HepG2 (cell line): ENCODE measurements around the gene PSPH. TPM values are rescaled to one million over a fixed set of nuclear protein-coding genes. Genes with fewer than 3 reads are reported as not detected.
A peak's percentile ranks its signal among the peaks of the same experiment; 100 is the strongest.

Experiments
- HES4 ChIP-seq: sonication (generic); formaldehyde crosslinking; IDR thresholded peaks from 2 replicates; pipeline ENCODE4 v1.9.0; 2021; ENCODE audit warnings: mild to moderate bottlenecking, missing genetic modification reagents, borderline replicate concordance
- HMGXB4 ChIP-seq, 2 experiments: sonication (generic) in 1 of 2; formaldehyde crosslinking in 1 of 2; IDR thresholded peaks; 2 replicates each; pipeline versions ENCODE4 v1.4.0 to v1.6.1; 2018 to 2020; ENCODE audit warnings: missing genetic modification reagents in 2 of 2, borderline replicate concordance in 1 of 2, low read depth in 1 of 2, mild to moderate bottlenecking in 1 of 2, missing biosample characterization in 1 of 2
- MXD4 ChIP-seq: IDR thresholded peaks from 2 replicates; pipeline ENCODE4 v1.6.1; 2016; ENCODE audit warnings: mild to moderate bottlenecking, missing biosample characterization, missing genetic modification reagents
- NBN ChIP-seq: fragments of 450-650 bp; conservative IDR thresholded peaks from 2 replicates; pipeline ENCODE4 v1.6.1; 2017
- POGZ ChIP-seq: sonication (generic); formaldehyde crosslinking; IDR thresholded peaks from 2 replicates; pipeline ENCODE4 v1.4.0; 2020; ENCODE audit warnings: mild to moderate bottlenecking, missing genetic modification reagents
- SIN3A ChIP-seq: IDR thresholded peaks from 2 replicates; pipeline ENCODE4 v1.6.1; 2011; ENCODE audit warnings: low read depth, mild to moderate bottlenecking, control low read depth, low read length, borderline replicate concordance
- SP2 ChIP-seq: sonication (generic); formaldehyde crosslinking; IDR thresholded peaks from 2 replicates; pipeline ENCODE4 v1.5.1; 2020; ENCODE audit warnings: mild to moderate bottlenecking, missing genetic modification reagents
- USF2 ChIP-seq, 2 experiments: sonication (generic) in 1 of 2; formaldehyde crosslinking in 1 of 2; IDR thresholded peaks; 2 replicates each; pipeline versions ENCODE4 v1.5.1 to v1.6.1; 2011 to 2020; ENCODE audit warnings: borderline replicate concordance in 1 of 2, low read depth in 1 of 2, low read length in 1 of 2, mild to moderate bottlenecking in 1 of 2, missing genetic modification reagents in 1 of 2, moderate library complexity in 1 of 2
- ZBTB1 ChIP-seq: sonication (generic); formaldehyde crosslinking; IDR thresholded peaks from 2 replicates; pipeline ENCODE4 v1.4.0; 2020; ENCODE audit warnings: missing genetic modification reagents, borderline replicate concordance
- ZBTB38 ChIP-seq: sonication (generic); formaldehyde crosslinking; IDR thresholded peaks from 2 replicates; pipeline ENCODE4 v1.5.1; 2020; ENCODE audit warnings: mild to moderate bottlenecking, missing genetic modification reagents
- ZKSCAN5 ChIP-seq: sonication (generic); formaldehyde crosslinking; IDR thresholded peaks from 2 replicates; pipeline ENCODE4 v1.5.1; 2020; ENCODE audit warnings: mild to moderate bottlenecking, missing genetic modification reagents
- ZNF121 ChIP-seq: sonication (generic); formaldehyde crosslinking; IDR thresholded peaks from 2 replicates; pipeline ENCODE4 v1.5.0; 2020; ENCODE audit warnings: mild to moderate bottlenecking, missing genetic modification reagents
- ZNF33A ChIP-seq: sonication (generic); formaldehyde crosslinking; IDR thresholded peaks from 2 replicates; pipeline ENCODE4 v1.5.1; 2020; ENCODE audit warnings: missing genetic modification reagents, mild to moderate bottlenecking, moderate library complexity, borderline replicate concordance
- ZNF431 ChIP-seq: sonication (generic); formaldehyde crosslinking; IDR thresholded peaks from 2 replicates; pipeline ENCODE4 v1.9.0; 2022; ENCODE audit warnings: missing genetic modification reagents, low read depth, mild to moderate bottlenecking, borderline replicate concordance
- ZNF550 ChIP-seq: sonication (generic); formaldehyde crosslinking; IDR thresholded peaks from 2 replicates; pipeline ENCODE4 v1.4.0; 2020; ENCODE audit warnings: mild to moderate bottlenecking, missing genetic modification reagents, borderline replicate concordance
- ZNF563 ChIP-seq: sonication (generic); formaldehyde crosslinking; IDR thresholded peaks from 2 replicates; pipeline ENCODE4 v1.8.0; 2022; ENCODE audit warnings: mild to moderate bottlenecking, moderate library complexity, missing genetic modification reagents
- ZNF644 ChIP-seq: IDR thresholded peaks from 2 replicates; pipeline ENCODE4 v1.6.1; 2016; ENCODE audit warnings: low read depth
- ZNF709 ChIP-seq: sonication (generic); formaldehyde crosslinking; IDR thresholded peaks from 2 replicates; pipeline ENCODE4 v1.5.0; 2020; ENCODE audit warnings: mild to moderate bottlenecking, missing genetic modification reagents
- ZNF724P ChIP-seq: sonication (generic); formaldehyde crosslinking; IDR thresholded peaks from 2 replicates; pipeline ENCODE4 v1.8.0; 2022; ENCODE audit warnings: missing genetic modification reagents, borderline replicate concordance
- ZNF782 ChIP-seq: sonication (generic); formaldehyde crosslinking; IDR thresholded peaks from 2 replicates; pipeline ENCODE4 v1.4.0; 2020; ENCODE audit warnings: missing genetic modification reagents, mild to moderate bottlenecking, borderline replicate concordance
- polyA plus RNA-seq, 8 experiments: library from polyadenylated mRNA; depleted of rRNA in 3 of 8; stranded (reverse) in 7 of 8; unstranded in 1 of 8; fragments of >200 nt; fragmentation: Illumina TruSeq in 4 of 8; extraction: Trizol in 4 of 8; gene quantifications; 2 replicates each; pipeline versions ENCODE4 v1.2.1 to v1.2.3, GENCODE V29; 2011 to 2016; ENCODE audit warnings: low read depth in 4 of 8, missing spikeins in 1 of 8, mixed read lengths in 1 of 8; ENCODE audit not compliant: insufficient read depth in 1 of 8
- total RNA-seq, 5 experiments: library from RNA; depleted of rRNA; stranded (reverse); fragments of >200 nt; fragmentation: Illumina TruSeq; extraction: Trizol; gene quantifications; 2 replicates each; pipeline ENCODE4 v1.2.3, GENCODE V29; 2016; ENCODE audit warnings: low read depth in 1 of 5

Gene PSPH
- total and polyA plus RNA-seq, 2 of the 13 experiments (the other 11 are each of a cell fraction or from before 2014, with no cell fraction given) = 85.5 to 124 TPM

GRCh38 chr7:56063882-56064625 is 12.8 kb upstream of the PSPH start, which contains the start of gene SUMF2 (continued):
- TF ChIP-seq ZNF33A (CRISPR knock-in tag) = no peak
- peak; percentile 46; the same call in 1 of the 2 replicates for TF ChIP-seq ZNF782 (CRISPR knock-in tag)
- peak; percentile 92 for TF ChIP-seq POGZ
- TF ChIP-seq SP2 (CRISPR knock-in tag) = peak; percentile 33
- TF ChIP-seq ZNF563 (CRISPR knock-in tag) = peak; percentile 58
- TF ChIP-seq ZBTB38 (CRISPR knock-in tag) = peak; percentile 97
- no peak for TF ChIP-seq ZBTB1 (CRISPR knock-in tag)
- no peak for TF ChIP-seq USF2 (IDR thresholded peaks at IDR 0.05; ENCODE audit: low read depth, low read length)
- no peak for TF ChIP-seq USF2 (CRISPR knock-in tag; IDR thresholded peaks at IDR 0.05; ENCODE audit: borderline replicate concordance)
- no peak for TF ChIP-seq NBN
- peak; percentile 77; the same call in 1 of the 2 replicates for TF ChIP-seq SIN3A
- TF ChIP-seq ZNF550 = no peak
- peak; percentile 88 for TF ChIP-seq ZNF709 (CRISPR knock-in tag)
- peak; percentile 63 to 70; a peak in 3 of 4 replicates for TF ChIP-seq HMGXB4 (CRISPR knock-in tag; IDR thresholded peaks at IDR 0.05; ENCODE audit: borderline replicate concordance in 1 of 2, low read depth in 1 of 2)
- TF ChIP-seq MXD4 (CRISPR knock-in tag) = peak; percentile 77; the same call in 1 of the 2 replicates
- no peak for TF ChIP-seq ZKSCAN5
- TF ChIP-seq ZNF644 (CRISPR knock-in tag) = no peak
- TF ChIP-seq ZNF121 (CRISPR knock-in tag) = 0 out of 2 replicates have a peak, but pooled peaks have one; percentile 22
- TF ChIP-seq ZNF724P (CRISPR knock-in tag) = peak; percentile 74
- TF ChIP-seq ZNF431 (CRISPR knock-in tag) = peak; percentile 66
- TF ChIP-seq HES4 (CRISPR knock-in tag) = peak; percentile 88; the same call in 1 of the 2 replicates
